OCI-LY1 (cell line): ENCODE data around the gene GDE1.

Experiments
- H2AFZ ChIP-seq: fragments of 200-600 bp; sonication (generic), shearing (Covaris generic); 2 replicates; pipeline ENCODE4 v1.6.0; 2014; ENCODE audit warnings: antibody characterized with exemption, mild to moderate bottlenecking, low read length
- H3F3A ChIP-seq: fragments of 200-600 bp; sonication (generic), shearing (Covaris generic); 2 replicates; pipeline ENCODE4 v1.6.0; 2014; ENCODE audit warnings: mild to moderate bottlenecking, antibody characterized with exemption, low read length, moderate library complexity; ENCODE audit not compliant: insufficient read depth
- H3K27ac ChIP-seq: fragments of 200-600 bp; sonication (generic); 2 replicates; pipeline ENCODE4 v1.5.1; 2014; ENCODE audit warnings: low read length, mixed run types, mild to moderate bottlenecking, low read depth; ENCODE audit not compliant: poor library complexity, severe bottlenecking
- H3K27me3 ChIP-seq: fragments of 200-600 bp; sonication (generic); 2 replicates; pipeline ENCODE4 v1.6.0; 2014; ENCODE audit warnings: antibody characterized with exemption, mild to moderate bottlenecking, low read length, moderate library complexity; ENCODE audit not compliant: insufficient read depth
- H3K36me3 ChIP-seq: fragments of 200-600 bp; sonication (generic); 2 replicates; pipeline ENCODE4 v1.6.1; 2014; ENCODE audit warnings: mild to moderate bottlenecking, antibody characterized with exemption, low read length, moderate library complexity, mixed read lengths; ENCODE audit not compliant: insufficient read depth
- H3K4me1 ChIP-seq: fragments of 200-600 bp; sonication (generic); 2 replicates; pipeline ENCODE4 v1.5.1; 2014; ENCODE audit warnings: mild to moderate bottlenecking, low read length, moderate library complexity; ENCODE audit not compliant: insufficient read depth, severe bottlenecking
- H3K4me2 ChIP-seq: fragments of 200-600 bp; sonication (generic), shearing (Covaris generic); 2 replicates; pipeline ENCODE4 v1.6.1; 2014; ENCODE audit warnings: low read length
- H3K4me3 ChIP-seq: fragments of 200-600 bp; sonication (generic); 2 replicates; pipeline ENCODE4 v1.5.1; 2014; ENCODE audit warnings: low read length, low read depth, mild to moderate bottlenecking, mixed read lengths; ENCODE audit not compliant: poor library complexity, severe bottlenecking
- H3K79me2 ChIP-seq: fragments of 200-600 bp; shearing (Covaris generic); 2 replicates; pipeline ENCODE4 v1.6.1; 2016; ENCODE audit warnings: mixed run types, low read length, mixed read lengths; ENCODE audit not compliant: insufficient read depth
- H3K9ac ChIP-seq: fragments of 200-600 bp; sonication (generic), shearing (Covaris generic); 2 replicates; pipeline ENCODE4 v1.6.1; 2014; ENCODE audit warnings: mild to moderate bottlenecking, low read length, mixed read lengths
- H3K9me2 ChIP-seq: fragments of 200-600 bp; sonication (generic), shearing (Covaris generic); 2 replicates; pipeline ENCODE4 v1.6.1; 2014; ENCODE audit warnings: low read depth, mild to moderate bottlenecking, low read length, mixed read lengths
- H3K9me3 ChIP-seq: fragments of 200-600 bp; shearing (Covaris generic); 2 replicates; pipeline ENCODE4 v1.6.1; 2014; ENCODE audit warnings: low read length, mixed read lengths
- H4K20me1 ChIP-seq: fragments of 200-600 bp; sonication (generic), shearing (Covaris generic); 2 replicates; pipeline ENCODE4 v1.6.0; 2016; ENCODE audit warnings: mild to moderate bottlenecking, low read length; ENCODE audit not compliant: insufficient read depth
- EZH2 ChIP-seq: fragments of 200-600 bp; sonication (generic), shearing (Covaris generic); IDR thresholded peaks from 2 replicates; pipeline ENCODE4 v1.8.0; 2017; ENCODE audit warnings: borderline replicate concordance, mixed run types, mild to moderate bottlenecking, antibody characterized with exemption, low read length, moderate library complexity, mixed read lengths
- TF ChIP-seq, protein P1 (sequence below): fragments of 200-600 bp; sonication (generic), shearing (Covaris generic); IDR thresholded peaks from 2 replicates; pipeline ENCODE4 v1.5.1; 2017; ENCODE audit warnings: mild to moderate bottlenecking, antibody characterized with exemption, low read length, moderate library complexity, mixed read lengths

GDE1 gene

DNA sequence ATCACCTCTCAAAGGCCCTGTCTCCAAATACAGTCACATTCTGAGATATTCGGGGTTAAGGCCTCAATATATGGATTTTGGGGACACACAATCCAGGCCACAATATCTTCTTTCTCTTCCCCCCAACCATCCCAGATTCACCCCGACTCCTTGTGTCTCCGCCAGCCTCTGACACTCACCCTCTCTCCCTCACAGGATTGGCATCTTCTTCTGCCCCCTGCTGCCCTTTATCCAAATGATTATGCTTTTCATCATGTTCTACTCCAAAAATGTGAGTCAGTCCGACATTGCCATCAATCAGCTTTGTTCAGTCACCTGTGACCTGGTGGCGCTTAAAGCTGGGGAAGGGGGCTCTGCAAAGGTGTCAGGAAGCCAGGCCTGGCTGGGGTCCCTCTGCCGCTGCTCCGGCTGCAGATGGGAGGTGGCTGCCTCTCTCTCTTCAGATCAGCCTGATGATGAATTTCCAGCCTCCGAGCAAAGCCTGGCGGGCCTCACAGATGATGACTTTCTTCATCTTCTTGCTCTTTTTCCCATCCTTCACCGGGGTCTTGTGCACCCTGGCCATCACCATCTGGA lies 35.1 kb downstream of the GDE1 start:
- no peak overlapping the region for H3K27ac ChIP-seq
- H3K9me2 ChIP-seq: no peaks in the 10 kb centered on the region
- no peaks in the 10 kb centered on the region for H3K9me3 ChIP-seq
- no peaks in the 10 kb centered on the region for H3K36me3 ChIP-seq
- no peaks in the 10 kb centered on the region for H3K27me3 ChIP-seq
- no peaks in the 10 kb centered on the region for H3K79me2 ChIP-seq
- no peak overlapping the region for H3K4me3 ChIP-seq
- no peaks in the 10 kb centered on the region for H4K20me1 ChIP-seq
- H3K9ac ChIP-seq: no peak overlapping the region
- H2AFZ ChIP-seq: no peak overlapping the region
- H3K4me1 ChIP-seq: no peaks in the 10 kb centered on the region
- TF ChIP-seq, protein P1, sequence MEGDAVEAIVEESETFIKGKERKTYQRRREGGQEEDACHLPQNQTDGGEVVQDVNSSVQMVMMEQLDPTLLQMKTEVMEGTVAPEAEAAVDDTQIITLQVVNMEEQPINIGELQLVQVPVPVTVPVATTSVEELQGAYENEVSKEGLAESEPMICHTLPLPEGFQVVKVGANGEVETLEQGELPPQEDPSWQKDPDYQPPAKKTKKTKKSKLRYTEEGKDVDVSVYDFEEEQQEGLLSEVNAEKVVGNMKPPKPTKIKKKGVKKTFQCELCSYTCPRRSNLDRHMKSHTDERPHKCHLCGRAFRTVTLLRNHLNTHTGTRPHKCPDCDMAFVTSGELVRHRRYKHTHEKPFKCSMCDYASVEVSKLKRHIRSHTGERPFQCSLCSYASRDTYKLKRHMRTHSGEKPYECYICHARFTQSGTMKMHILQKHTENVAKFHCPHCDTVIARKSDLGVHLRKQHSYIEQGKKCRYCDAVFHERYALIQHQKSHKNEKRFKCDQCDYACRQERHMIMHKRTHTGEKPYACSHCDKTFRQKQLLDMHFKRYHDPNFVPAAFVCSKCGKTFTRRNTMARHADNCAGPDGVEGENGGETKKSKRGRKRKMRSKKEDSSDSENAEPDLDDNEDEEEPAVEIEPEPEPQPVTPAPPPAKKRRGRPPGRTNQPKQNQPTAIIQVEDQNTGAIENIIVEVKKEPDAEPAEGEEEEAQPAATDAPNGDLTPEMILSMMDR: peak; percentile 8; the same call in 1 of the 2 replicates
- TF ChIP-seq EZH2: no peak
- H3F3A ChIP-seq: no peaks in the 10 kb centered on the region
- no peak overlapping the region for H3K4me2 ChIP-seq

DNA sequence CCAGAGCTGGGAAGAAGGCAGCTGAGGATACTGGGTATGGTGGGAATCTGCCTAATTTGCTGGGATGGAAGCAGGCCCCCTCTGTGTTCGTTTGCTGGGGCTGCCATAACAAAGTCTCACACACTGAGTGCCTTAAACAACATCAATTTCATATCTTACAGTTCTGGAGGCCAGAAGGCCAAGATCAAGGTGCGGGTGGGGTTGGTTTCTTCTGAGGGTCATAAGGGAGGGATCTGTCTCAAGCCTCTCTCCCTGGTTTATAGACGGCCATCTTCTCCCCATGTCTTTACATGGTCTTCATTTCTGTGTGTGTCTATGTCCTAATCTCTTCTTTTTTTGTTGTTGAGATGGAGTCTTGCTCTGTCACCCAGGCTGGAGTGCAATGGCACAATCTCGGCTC lies 35.8 kb downstream of the GDE1 start:
- no peak overlapping the region for H3K4me2 ChIP-seq

DNA sequence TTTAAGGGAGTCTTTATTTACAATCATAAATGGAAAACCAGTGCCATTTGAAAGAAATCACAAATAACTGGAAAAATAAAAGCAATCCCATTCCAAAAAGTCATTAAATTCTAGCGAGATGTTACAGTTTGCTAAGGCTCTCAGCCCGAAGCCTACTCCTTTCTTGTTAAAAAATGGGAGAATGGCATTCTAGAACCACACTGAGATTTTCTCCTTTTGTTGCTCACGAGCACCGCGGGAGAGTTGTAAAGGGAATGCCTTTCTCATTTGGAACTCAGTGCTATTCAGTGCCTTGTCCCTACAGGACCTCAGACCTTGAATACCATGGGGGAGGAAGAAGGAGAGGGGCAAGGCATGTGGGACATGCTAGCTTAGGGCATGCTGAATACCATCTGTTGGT lies 36.3 kb downstream of the GDE1 start:
- no peaks in the 10 kb centered on the region for H3K36me3 ChIP-seq
- H3K9ac ChIP-seq: no peak overlapping the region
- H2AFZ ChIP-seq: no peak overlapping the region
- no peak overlapping the region for H3K4me2 ChIP-seq
- H3K4me3 ChIP-seq: no peak overlapping the region
- H3K27ac ChIP-seq: no peak overlapping the region
- H3F3A ChIP-seq: no peaks in the 10 kb centered on the region
- H3K9me2 ChIP-seq: no peaks in the 10 kb centered on the region
- no peaks in the 10 kb centered on the region for H3K9me3 ChIP-seq
- TF ChIP-seq, protein P1: no peak
- no peak for TF ChIP-seq EZH2
- H3K27me3 ChIP-seq: no peaks in the 10 kb centered on the region
- H4K20me1 ChIP-seq: no peaks in the 10 kb centered on the region
- no peaks in the 10 kb centered on the region for H3K79me2 ChIP-seq
- no peaks in the 10 kb centered on the region for H3K4me1 ChIP-seq

More for the DNA sequence above, 35.8 kb downstream of the GDE1 start:
- Histone ChIP-seq H3K27me3 (no peaks in the 10 kb centered on the region), H3K36me3 (no peaks in the 10 kb centered on the region), H3K9ac (no peak overlapping the region), H3K27ac (no peak overlapping the region), H3K4me1 (no peaks in the 10 kb centered on the region), H3K79me2 (no peaks in the 10 kb centered on the region), H3F3A (no peaks in the 10 kb centered on the region), H2AFZ (no peak overlapping the region), H4K20me1 (no peaks in the 10 kb centered on the region), H3K4me3 (no peak overlapping the region), H3K9me2 (no peaks in the 10 kb centered on the region), H3K9me3 (no peaks in the 10 kb centered on the region)
- TF ChIP-seq, protein P1: no peak
- no peak for TF ChIP-seq EZH2
